Loucy (cell line): ENCODE measurements around the gene RIMBP2.

Experiments
- CTCF ChIP-seq: fragments of 200-600 bp; sonication (generic); conservative IDR thresholded peaks from 2 replicates; pipeline ENCODE4 v1.5.1; 2014; ENCODE audit warnings: mild to moderate bottlenecking, antibody characterized with exemption, low read length
- EZH2phosphoT487 ChIP-seq: fragments of 200-600 bp; IDR thresholded peaks from 2 replicates; pipeline ENCODE4 v1.6.1; 2018; ENCODE audit warnings: antibody characterized with exemption, mild to moderate bottlenecking, moderate library complexity, borderline replicate concordance

- no peak for TF ChIP-seq CTCF
- TF ChIP-seq EZH2phosphoT487 = no peak
Measured at GRCh38 chr12:130498589-130499385, 217.3 kb downstream of the RIMBP2 start.
